Right lobe of liver (tissue), 6 donors: Measurements from ENCODE around the gene COX6B2. TPM values are rescaled to one million over a fixed set of nuclear protein-coding genes. Genes with fewer than 3 reads are reported as not detected.
A peak's percentile ranks its signal among the peaks of the same experiment; 100 is the strongest.

ENCODE experiments used
- ATAC-seq, 4 donors: fragments of 200-7000 bp; cut with Tn5 transposase; one replicate each; pipeline ENCODE4 v1.9.1; 2020; ENCODE audit warnings: mild to moderate bottlenecking in 4 of 4, moderate library complexity in 4 of 4
- DNase-seq, 3 donors: peaks; one replicate each; pipeline ENCODE4 v3.0.0-alpha.2; 2020
- H3K27ac ChIP-seq, 3 donors: fragments of 200-600 bp; one replicate each; pipeline ENCODE4 v1.8.0; 2022
- H3K27me3 ChIP-seq, 2 donors: fragments of 200-600 bp; one replicate each; pipeline ENCODE4 v1.8.0; 2022
- H3K36me3 ChIP-seq, 4 donors: fragments of 200-600 bp; sonication (generic) in 1 of 4; one replicate each; pipeline versions ENCODE4 v1.5.1 to v1.8.0; 2017 to 2022; ENCODE audit warnings: control low read depth in 1 of 4
- H3K4me1 ChIP-seq, 4 donors: fragments of 200-600 bp; sonication (generic) in 1 of 4; one replicate each; pipeline versions ENCODE4 v1.5.1 to v1.8.0; 2017 to 2022; ENCODE audit warnings: control low read depth in 1 of 4
- H3K4me3 ChIP-seq, 3 donors: fragments of 200-600 bp; one replicate each; pipeline ENCODE4 v1.8.0; 2022
- H3K9me3 ChIP-seq, 4 donors: fragments of 200-600 bp; sonication (generic) in 1 of 4; one replicate each; pipeline versions ENCODE4 v1.5.1 to v1.8.0; 2017 to 2022; ENCODE audit warnings: control low read depth in 1 of 4
- POLR2A ChIP-seq: fragments of 450-650 bp; IDR thresholded peaks from one replicate; pipeline ENCODE4 v1.6.1; 2017; ENCODE audit warnings: antibody characterized with exemption, mild to moderate bottlenecking
- WGBS: methylation state at CpG from one replicate; pipeline ENCODE4 v1.1.6; 2018; ENCODE audit warnings: low coverage, low lambda C conversion rate; ENCODE audit not compliant: insufficient coverage; ENCODE audit errors: missing lambda C conversion rate; 5-methylcytosine and 5-hydroxymethylcytosine counted together
- intact Hi-C, 2 donors: fragments of 100-400 bp; cut with DNase I; formaldehyde crosslinking; loops; one replicate each; pipeline versions ENCODE4 v1.11.2 to v1.14.1; 2022
- total RNA-seq, 6 experiments: library from RNA; depleted of rRNA in 2 of 6; stranded (reverse); fragments of >200 nt in 2 of 6; fragmentation: NEBNext Ultra II Directional in 3 of 6; extraction: Animal tissue kit (Norgen Biotek cat#: 25700) in 3 of 6; gene quantifications; one replicate each; pipeline versions ENCODE4 v1.1.0 to v1.2.4, GENCODE V29; 2016 to 2023
- TF ChIP-seq, protein P1 (sequence below), 4 donors: fragments of 200-600 bp in 3 of 4; fragments of 450-650 bp in 1 of 4; IDR thresholded peaks; one replicate each; pipeline versions ENCODE4 v1.5.1 to v1.8.0; 2016 to 2022; ENCODE audit warnings: antibody characterized with exemption in 4 of 4, mild to moderate bottlenecking in 2 of 4
- donor health status: DM: no; HTN: yes; CAD: no.
- donor health status: DM: no; HTN: no; CAD: no.
- donor health status: DM: no; HTN: no; CAD: no.
- donor health status: DM: no; HTN: yes; CAD: no.
- donor health status: DM: no; HTN: yes; CAD: no.

Gene COX6B2
- total RNA-seq, 6 experiments from 2014 or later, result not detected

- Histone ChIP-seq H3K27me3 (no peaks in the 10 kb centered on the region), H3K27ac (peak overlapping the region in 1 of 3 donors; percentile 92), H3K36me3 (peaks cover 0 to 19% (median 11%) of the 10 kb centered on the region in 4 donors), H3K9me3 (no peaks in the 10 kb centered on the region), H3K4me1 (peaks cover 0 to 34% (median 15%) of the 10 kb centered on the region in 4 donors), H3K4me3 (peak overlapping the region; percentile 89 to 96 (median 89))
- intact Hi-C loops, result no loop called here
- ATAC-seq, result peak; percentile 1 to 17 (median 8)
- peak; percentile 55 for TF ChIP-seq POLR2A
- TF ChIP-seq, protein P1, sequence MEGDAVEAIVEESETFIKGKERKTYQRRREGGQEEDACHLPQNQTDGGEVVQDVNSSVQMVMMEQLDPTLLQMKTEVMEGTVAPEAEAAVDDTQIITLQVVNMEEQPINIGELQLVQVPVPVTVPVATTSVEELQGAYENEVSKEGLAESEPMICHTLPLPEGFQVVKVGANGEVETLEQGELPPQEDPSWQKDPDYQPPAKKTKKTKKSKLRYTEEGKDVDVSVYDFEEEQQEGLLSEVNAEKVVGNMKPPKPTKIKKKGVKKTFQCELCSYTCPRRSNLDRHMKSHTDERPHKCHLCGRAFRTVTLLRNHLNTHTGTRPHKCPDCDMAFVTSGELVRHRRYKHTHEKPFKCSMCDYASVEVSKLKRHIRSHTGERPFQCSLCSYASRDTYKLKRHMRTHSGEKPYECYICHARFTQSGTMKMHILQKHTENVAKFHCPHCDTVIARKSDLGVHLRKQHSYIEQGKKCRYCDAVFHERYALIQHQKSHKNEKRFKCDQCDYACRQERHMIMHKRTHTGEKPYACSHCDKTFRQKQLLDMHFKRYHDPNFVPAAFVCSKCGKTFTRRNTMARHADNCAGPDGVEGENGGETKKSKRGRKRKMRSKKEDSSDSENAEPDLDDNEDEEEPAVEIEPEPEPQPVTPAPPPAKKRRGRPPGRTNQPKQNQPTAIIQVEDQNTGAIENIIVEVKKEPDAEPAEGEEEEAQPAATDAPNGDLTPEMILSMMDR (IDR thresholded peaks at IDR 0.05), result peak; percentile 13 to 45 (median 21)
- DNase-seq, result peak; percentile 55 to 71 (median 60)
- 3% methylated on average over 15 of the region's 88 CpGs for WGBS
These were observed 29.0 kb upstream of the COX6B2 start for GRCh38 chr19:55383279-55384130.

DNA sequence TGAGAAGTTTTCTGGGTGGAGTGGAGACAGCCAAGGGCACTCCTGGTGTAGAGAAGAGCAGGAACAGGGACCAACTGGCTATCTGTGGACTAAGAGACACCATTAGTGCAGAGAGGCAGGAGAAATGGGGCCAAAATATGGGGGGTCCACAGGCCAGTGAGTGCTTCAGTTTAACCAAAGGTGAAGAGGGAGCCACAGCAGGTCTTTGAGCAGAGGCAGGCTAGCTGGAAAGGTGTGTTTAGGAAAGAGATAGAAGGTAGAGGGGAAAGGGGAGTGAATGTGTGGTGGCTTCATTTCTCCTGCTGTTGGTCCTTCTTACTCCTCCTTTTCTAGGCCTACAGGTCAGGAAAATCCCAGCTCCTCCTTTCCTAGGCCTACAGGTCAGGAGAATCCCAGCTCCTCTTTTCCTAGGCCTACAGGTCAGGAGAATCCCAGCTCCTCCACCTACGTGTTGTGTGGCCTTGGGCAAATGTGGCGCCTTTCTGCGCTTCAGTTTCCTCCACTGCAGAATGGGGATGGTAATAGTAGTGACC, 28.1 kb upstream of the COX6B2 start:
- TF ChIP-seq, protein P1 (IDR thresholded peaks at IDR 0.05), result no peak
- no peak for TF ChIP-seq POLR2A
- peaks cover 0 to 10% (median 4%) of the 10 kb centered on the region in 4 donors for H3K36me3 ChIP-seq
- H3K27me3 ChIP-seq, result no peaks in the 10 kb centered on the region
- no CpG with 5 or more reads among the region's 3 CpGs for WGBS
- no peak for ATAC-seq
- intact Hi-C loops, result no loop called here
- no peaks in the 10 kb centered on the region for H3K9me3 ChIP-seq
- no peak overlapping the region for H3K4me3 ChIP-seq
- H3K27ac ChIP-seq, result no peak overlapping the region
- H3K4me1 ChIP-seq, result peaks cover 0 to 27% (median 11%) of the 10 kb centered on the region in 4 donors
- DNase-seq, result no peak

- intact Hi-C loops, result no loop called here
- H3K27ac ChIP-seq, result no peak overlapping the region
- H3K36me3 ChIP-seq, result peaks cover 0 to 5% (median under 1%) of the 10 kb centered on the region in 4 donors
- no peak overlapping the region for H3K4me3 ChIP-seq
- TF ChIP-seq, protein P1 (IDR thresholded peaks at IDR 0.05), result no peak
- TF ChIP-seq POLR2A, result no peak
- H3K4me1 ChIP-seq, result peaks cover 0 to 21% (median 8%) of the 10 kb centered on the region in 4 donors
- H3K27me3 ChIP-seq, result no peaks in the 10 kb centered on the region
- DNase-seq, result no peak
- no peaks in the 10 kb centered on the region for H3K9me3 ChIP-seq
- no peak for ATAC-seq
- WGBS, result 95% methylated on average over 5 of the region's 5 CpGs
These were observed 27.5 kb upstream of the COX6B2 start for GRCh38 chr19:55382013-55382412.

GRCh38 chr19:55379174-55379573, 24.7 kb upstream of the COX6B2 start:
- intact Hi-C loops, result loop anchor here in 1 of 2 donors (10.0 kb wide), 1 partner anchor 84 kb away; no protein-coding TSS in a partner anchor
- H3K27me3 ChIP-seq, result peaks cover 0 to 8% of the 10 kb centered on the region in 2 donors
- DNase-seq (no peak), ATAC-seq (no peak)
- TF ChIP-seq POLR2A, result no peak
- TF ChIP-seq, protein P1 (IDR thresholded peaks at IDR 0.05), result no peak
- H3K4me1 ChIP-seq, result peaks cover 0 to 6% (median 2%) of the 10 kb centered on the region in 4 donors
- H3K9me3 ChIP-seq, result no peaks in the 10 kb centered on the region
- H3K4me3 ChIP-seq, result no peak overlapping the region
- H3K36me3 ChIP-seq, result no peaks in the 10 kb centered on the region
- H3K27ac ChIP-seq, result no peak overlapping the region
- WGBS, result 77% methylated on average over 7 of the region's 11 CpGs
